ENCODE data around the gene MADD. TPM values are rescaled to one million over a fixed set of nuclear protein-coding genes. Genes with fewer than 3 reads are reported as not detected.

The MADD gene
- total and polyA plus RNA-seq, 2 donors (not counting 1 experiment from before 2014, with no cell fraction given): 7.0 to 15.4 TPM

DNA sequence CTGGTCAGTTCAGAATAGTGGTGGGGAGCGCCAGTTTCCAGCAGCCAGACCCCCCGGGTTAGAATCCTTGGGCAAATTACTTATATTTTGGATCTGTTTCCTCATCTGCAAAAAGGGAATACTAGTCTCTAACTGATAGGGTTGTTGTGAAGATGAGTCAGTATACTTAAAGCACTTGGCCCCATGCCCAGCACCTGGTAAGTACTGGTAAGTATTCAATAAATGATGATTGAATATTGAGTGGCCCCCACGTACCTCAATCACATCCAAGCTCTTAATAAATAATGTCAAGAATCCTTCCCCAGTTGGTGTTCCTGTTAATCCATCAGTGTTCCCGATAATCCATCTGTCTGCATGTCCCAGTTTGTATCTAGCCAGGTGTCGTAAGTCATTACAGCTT is 33.5 kb upstream of the MADD start:
- no peak overlapping the region for H2AFZ ChIP-seq (ENCODE audit: low read length)
- no peak overlapping the region for H3K9ac ChIP-seq (ENCODE audit: insufficient read depth, low read length)
- peaks cover 9% of the 10 kb centered on the region for H3K4me1 ChIP-seq (ENCODE audit: control insufficient read depth, extremely low read depth, insufficient read depth, low read length)
- H3K4me2 ChIP-seq (ENCODE audit: extremely low read depth, insufficient read depth, low read length): no peak overlapping the region
- no peaks in the 10 kb centered on the region for H4K20me1 ChIP-seq (ENCODE audit: control insufficient read depth, extremely low read depth, insufficient read depth, low read length)
- peak; percentile 38 to 49 for DNase-seq (ENCODE audit: low read depth in 2 of 2)
- TF ChIP-seq EZH2 (IDR thresholded peaks at IDR 0.05; ENCODE audit: low read length, missing control alignments): no peak
- TF ChIP-seq, protein P1, sequence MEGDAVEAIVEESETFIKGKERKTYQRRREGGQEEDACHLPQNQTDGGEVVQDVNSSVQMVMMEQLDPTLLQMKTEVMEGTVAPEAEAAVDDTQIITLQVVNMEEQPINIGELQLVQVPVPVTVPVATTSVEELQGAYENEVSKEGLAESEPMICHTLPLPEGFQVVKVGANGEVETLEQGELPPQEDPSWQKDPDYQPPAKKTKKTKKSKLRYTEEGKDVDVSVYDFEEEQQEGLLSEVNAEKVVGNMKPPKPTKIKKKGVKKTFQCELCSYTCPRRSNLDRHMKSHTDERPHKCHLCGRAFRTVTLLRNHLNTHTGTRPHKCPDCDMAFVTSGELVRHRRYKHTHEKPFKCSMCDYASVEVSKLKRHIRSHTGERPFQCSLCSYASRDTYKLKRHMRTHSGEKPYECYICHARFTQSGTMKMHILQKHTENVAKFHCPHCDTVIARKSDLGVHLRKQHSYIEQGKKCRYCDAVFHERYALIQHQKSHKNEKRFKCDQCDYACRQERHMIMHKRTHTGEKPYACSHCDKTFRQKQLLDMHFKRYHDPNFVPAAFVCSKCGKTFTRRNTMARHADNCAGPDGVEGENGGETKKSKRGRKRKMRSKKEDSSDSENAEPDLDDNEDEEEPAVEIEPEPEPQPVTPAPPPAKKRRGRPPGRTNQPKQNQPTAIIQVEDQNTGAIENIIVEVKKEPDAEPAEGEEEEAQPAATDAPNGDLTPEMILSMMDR (conservative IDR thresholded peaks at IDR 0.05 in 1 of 2, IDR thresholded peaks at IDR 0.05 in 1 of 2; ENCODE audit: low read depth in 1 of 2, low read length in 2 of 2): no peak
- H3K27me3 ChIP-seq (ENCODE audit: control insufficient read depth, insufficient read depth, low read length): no peaks in the 10 kb centered on the region
- H3K4me3 ChIP-seq (replicated peaks in 1 of 4; ENCODE audit: control extremely low read depth in 1 of 4, insufficient read depth in 1 of 4, low read depth in 3 of 4, low read length in 4 of 4): no peak overlapping the region
- no peak overlapping the region for H3K27ac ChIP-seq (ENCODE audit: insufficient read depth, low read length)
- H3K79me2 ChIP-seq (ENCODE audit: control insufficient read depth, insufficient read depth, low read length): no peaks in the 10 kb centered on the region
- no peaks in the 10 kb centered on the region for H3K9me3 ChIP-seq (ENCODE audit: control insufficient read depth, insufficient read depth, low read depth, low read length)
- peaks cover 23% of the 10 kb centered on the region for H3K36me3 ChIP-seq (ENCODE audit: control insufficient read depth, insufficient read depth, low read length)

DNA sequence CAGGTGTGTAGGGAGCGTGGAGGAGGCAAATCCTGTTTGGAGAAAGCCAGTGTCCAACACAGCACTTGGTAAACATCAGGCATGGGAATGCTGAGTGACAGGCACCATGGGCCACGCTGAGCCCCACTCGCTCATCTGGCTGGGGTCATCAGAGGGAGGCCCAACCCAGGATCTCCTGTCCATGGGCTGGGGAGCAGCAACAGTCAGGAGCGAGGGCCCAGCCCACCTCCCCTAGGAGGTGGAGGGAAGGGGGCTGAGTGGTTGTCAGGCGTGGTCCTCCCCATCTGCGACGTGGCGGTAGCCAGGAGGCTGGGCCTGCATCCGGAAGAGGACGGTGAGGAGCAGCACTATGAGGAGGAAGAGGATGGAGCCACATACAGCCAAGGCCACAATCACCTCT is 30.1 kb upstream of the MADD start:
- Histone ChIP-seq H3K27me3 (ENCODE audit: control insufficient read depth, insufficient read depth, low read length) (no peaks in the 10 kb centered on the region), H3K27ac (ENCODE audit: insufficient read depth, low read length) (no peak overlapping the region), H3K4me1 (ENCODE audit: control insufficient read depth, extremely low read depth, insufficient read depth, low read length) (peaks cover 4% of the 10 kb centered on the region), H3K4me3 (replicated peaks in 1 of 4; ENCODE audit: control extremely low read depth in 1 of 4, insufficient read depth in 1 of 4, low read depth in 3 of 4, low read length in 4 of 4) (no peak overlapping the region), H2AFZ (ENCODE audit: low read length) (no peak overlapping the region), H4K20me1 (ENCODE audit: control insufficient read depth, extremely low read depth, insufficient read depth, low read length) (no peaks in the 10 kb centered on the region), H3K9ac (ENCODE audit: insufficient read depth, low read length) (no peak overlapping the region), H3K9me3 (ENCODE audit: control insufficient read depth, insufficient read depth, low read depth, low read length) (no peaks in the 10 kb centered on the region), H3K79me2 (ENCODE audit: control insufficient read depth, insufficient read depth, low read length) (no peaks in the 10 kb centered on the region), H3K36me3 (ENCODE audit: control insufficient read depth, insufficient read depth, low read length) (peaks cover 30% of the 10 kb centered on the region), H3K4me2 (ENCODE audit: extremely low read depth, insufficient read depth, low read length) (no peak overlapping the region)
- DNase-seq (ENCODE audit: low read depth in 2 of 2): no peak
- TF ChIP-seq, protein P1 (conservative IDR thresholded peaks at IDR 0.05 in 1 of 2, IDR thresholded peaks at IDR 0.05 in 1 of 2; ENCODE audit: low read depth in 1 of 2, low read length in 2 of 2): no peak
- TF ChIP-seq EZH2 (IDR thresholded peaks at IDR 0.05; ENCODE audit: low read length, missing control alignments): no peak

DNA sequence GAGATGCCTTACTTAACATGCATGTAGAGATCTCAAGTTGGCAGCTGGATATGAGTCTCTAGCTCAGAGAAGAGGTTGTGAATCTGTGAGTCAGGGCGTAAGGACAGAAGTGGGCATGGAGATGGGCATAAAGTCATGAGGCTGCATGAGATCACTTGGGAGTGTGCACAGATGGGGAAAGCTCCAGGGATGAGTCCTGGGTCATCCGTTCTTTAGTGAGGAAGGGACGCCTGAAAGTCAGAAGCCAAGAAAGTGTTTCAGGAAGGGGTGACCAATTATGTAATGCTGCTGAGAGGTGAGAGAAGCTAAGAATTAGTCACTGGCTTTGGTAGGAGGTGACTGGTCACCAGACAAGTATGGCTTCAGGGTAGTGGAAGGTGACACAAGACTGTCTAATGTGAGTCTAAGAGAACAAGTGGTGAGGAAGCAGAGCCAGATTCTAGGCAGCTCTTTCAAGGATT is 28.1 kb upstream of the MADD start:
- H3K27me3 ChIP-seq (ENCODE audit: control insufficient read depth, insufficient read depth, low read length): no peaks in the 10 kb centered on the region
- H3K9me3 ChIP-seq (ENCODE audit: control insufficient read depth, insufficient read depth, low read depth, low read length): no peaks in the 10 kb centered on the region
- TF ChIP-seq, protein P1 (conservative IDR thresholded peaks at IDR 0.05 in 1 of 2, IDR thresholded peaks at IDR 0.05 in 1 of 2; ENCODE audit: low read depth in 1 of 2, low read length in 2 of 2): no peak
- no peak for TF ChIP-seq EZH2 (IDR thresholded peaks at IDR 0.05; ENCODE audit: low read length, missing control alignments)
- H3K4me1 ChIP-seq (ENCODE audit: control insufficient read depth, extremely low read depth, insufficient read depth, low read length): peaks cover 2% of the 10 kb centered on the region
- no peak overlapping the region for H3K27ac ChIP-seq (ENCODE audit: insufficient read depth, low read length)
- no peaks in the 10 kb centered on the region for H3K79me2 ChIP-seq (ENCODE audit: control insufficient read depth, insufficient read depth, low read length)
- H4K20me1 ChIP-seq (ENCODE audit: control insufficient read depth, extremely low read depth, insufficient read depth, low read length): no peaks in the 10 kb centered on the region
- no peak overlapping the region for H3K9ac ChIP-seq (ENCODE audit: insufficient read depth, low read length)
- H3K4me2 ChIP-seq (ENCODE audit: extremely low read depth, insufficient read depth, low read length): no peak overlapping the region
- peaks cover 38% of the 10 kb centered on the region for H3K36me3 ChIP-seq (ENCODE audit: control insufficient read depth, insufficient read depth, low read length)
- peak in 1 of 2 donors; percentile 31 for DNase-seq (ENCODE audit: low read depth in 2 of 2)
- no peak overlapping the region for H3K4me3 ChIP-seq (replicated peaks in 1 of 4; ENCODE audit: control extremely low read depth in 1 of 4, insufficient read depth in 1 of 4, low read depth in 3 of 4, low read length in 4 of 4)
- no peak overlapping the region for H2AFZ ChIP-seq (ENCODE audit: low read length)
